IMR-90 (cell line): ENCODE measurements around the gene IER5L. TPM values are rescaled to one million over a fixed set of nuclear protein-coding genes. Genes with fewer than 3 reads are reported as not detected.

Experiments used
- ATAC-seq: fragments of 200-7000 bp; cut with Tn5 transposase; 2 replicates; pipeline ENCODE4 v1.9.1; 2020; ENCODE audit warnings: low read depth, mild to moderate bottlenecking, moderate library complexity
- BruUV-seq: library from RNA; stranded (reverse); fragments of 400-500 nt; replicated peaks from 2 replicates; lab custom pipeline; 2021; lab: Mats Ljungman, UMichigan
- CTCF ChIA-PET: fragments of 300-600 bp; formaldehyde crosslinking; extraction: SDS; loops from one replicate; lab custom pipeline; 2021; ENCODE audit warnings: antibody characterized with exemption; lab: Yijun Ruan, JAX
- POLR2A ChIA-PET: fragments of 300-600 bp; sonication (Branson Sonifier 250); formaldehyde crosslinking; loops from one replicate; lab custom pipeline; 2022; ENCODE audit warnings: antibody characterized with exemption; ENCODE audit not compliant: unreplicated experiment; lab: Charles Lee
- DNase-seq: peaks from one replicate; pipeline ENCODE4 v3.0.0; 2013
- H2AFZ ChIP-seq: replicated peaks from 2 replicates; pipeline ENCODE3; 2013; ENCODE audit warnings: low read length, mild to moderate bottlenecking; ENCODE audit not compliant: poor library complexity
- H2AK5ac ChIP-seq: 2 replicates; pipeline ENCODE4 v1.6.1; 2013; ENCODE audit warnings: low read depth, low read length, inconsistent platforms
- H2AK9ac ChIP-seq: replicated peaks from 2 replicates; pipeline ENCODE3; 2013; ENCODE audit warnings: mild to moderate bottlenecking, low read depth, low read length, moderate library complexity; ENCODE audit not compliant: poor library complexity
- H2BK120ac ChIP-seq: 2 replicates; pipeline ENCODE4 v1.6.1; 2013; ENCODE audit warnings: low read depth, low read length, inconsistent platforms
- H2BK15ac ChIP-seq: 3 replicates; pipeline ENCODE4 v1.6.1; 2013; ENCODE audit warnings: low read depth, low read length, inconsistent platforms
- H2BK20ac ChIP-seq: 2 replicates; pipeline ENCODE4 v1.6.1; 2013; ENCODE audit warnings: low read depth, mild to moderate bottlenecking, inconsistent platforms, low read length, moderate library complexity
- H2BK5ac ChIP-seq: 2 replicates; pipeline ENCODE4 v1.6.1; 2013; ENCODE audit warnings: mild to moderate bottlenecking, low read depth, low read length, inconsistent platforms; ENCODE audit not compliant: poor library complexity, severe bottlenecking
- H3K14ac ChIP-seq: replicated peaks from 2 replicates; pipeline ENCODE4 v1.6.1; 2013; ENCODE audit warnings: low read depth, low read length, inconsistent platforms
- H3K18ac ChIP-seq: 2 replicates; pipeline ENCODE4 v1.6.1; 2013; ENCODE audit warnings: low read depth, low read length, control low read depth
- H3K23ac ChIP-seq: 2 replicates; pipeline ENCODE4 v1.6.1; 2013; ENCODE audit warnings: low read depth, low read length, inconsistent platforms
- H3K27ac ChIP-seq: 2 replicates; pipeline ENCODE4 v1.5.1; 2013; ENCODE audit warnings: mild to moderate bottlenecking, control low read depth, low read length; ENCODE audit not compliant: insufficient read depth
- H3K27me3 ChIP-seq: 2 replicates; pipeline ENCODE4 v1.6.1; 2013; ENCODE audit warnings: low read length; ENCODE audit not compliant: control insufficient read depth, insufficient read depth
- H3K36me3 ChIP-seq: 2 replicates; pipeline ENCODE4 v1.6.1; 2013; ENCODE audit warnings: low read length, mixed read lengths; ENCODE audit not compliant: control insufficient read depth, insufficient read depth
- H3K4ac ChIP-seq: 2 replicates; pipeline ENCODE4 v1.6.1; 2013; ENCODE audit warnings: low read depth, low read length, inconsistent platforms
- H3K4me1 ChIP-seq: 2 replicates; pipeline ENCODE4 v1.6.1; 2013; ENCODE audit warnings: low read length, mixed read lengths; ENCODE audit not compliant: control insufficient read depth, insufficient read depth
- H3K4me2 ChIP-seq: 2 replicates; pipeline ENCODE4 v1.6.1; 2013; ENCODE audit warnings: low read depth, mild to moderate bottlenecking, control low read depth, low read length, moderate library complexity
- H3K4me3 ChIP-seq: 2 replicates; pipeline ENCODE4 v1.5.1; 2013; ENCODE audit warnings: low read depth, mild to moderate bottlenecking, control low read depth, low read length, moderate library complexity; ENCODE audit not compliant: insufficient read depth
- H3K56ac ChIP-seq: 2 replicates; pipeline ENCODE4 v1.6.1; 2013; ENCODE audit warnings: low read length, inconsistent platforms; ENCODE audit not compliant: insufficient read depth; ENCODE audit errors: extremely low read depth
- H3K79me1 ChIP-seq, 2 experiments: 2 replicates each; pipeline ENCODE4 v1.6.1; 2013; ENCODE audit warnings: low read length in 2 of 2, inconsistent platforms in 1 of 2, low read depth in 1 of 2
- H3K9ac ChIP-seq: 2 replicates; pipeline ENCODE4 v1.6.1; 2013; ENCODE audit warnings: low read depth, low read length, control low read depth
- H3K9me1 ChIP-seq: 2 replicates; pipeline ENCODE4 v1.6.1; 2013; ENCODE audit warnings: low read length, inconsistent platforms; ENCODE audit not compliant: insufficient read depth
- H3K9me3 ChIP-seq: 2 replicates; pipeline ENCODE4 v1.6.1; 2013; ENCODE audit warnings: low read length; ENCODE audit not compliant: control insufficient read depth, insufficient read depth
- H4K20me1 ChIP-seq: 2 replicates; pipeline ENCODE4 v1.6.1; 2013; ENCODE audit warnings: low read length, inconsistent platforms; ENCODE audit not compliant: insufficient read depth
- H4K5ac ChIP-seq: 2 replicates; pipeline ENCODE4 v1.6.1; 2013; ENCODE audit warnings: mild to moderate bottlenecking, low read depth, low read length, control low read depth
- H4K8ac ChIP-seq, 2 experiments: 2 replicates each; pipeline ENCODE4 v1.6.1; 2013; ENCODE audit warnings: low read depth in 2 of 2, low read length in 2 of 2, control low read depth in 1 of 2, inconsistent platforms in 1 of 2
- H4K91ac ChIP-seq: 2 replicates; pipeline ENCODE4 v1.6.1; 2013; ENCODE audit warnings: low read depth, low read length, inconsistent platforms; ENCODE audit not compliant: insufficient read depth
- MAFK ChIP-seq: IDR thresholded peaks from 2 replicates; pipeline ENCODE4 v1.6.1; 2012; ENCODE audit warnings: low read depth, low read length, improper control_type of control experiment
- MAZ ChIP-seq: IDR thresholded peaks from 2 replicates; pipeline ENCODE4 v1.6.1; 2012; ENCODE audit warnings: low read depth, mild to moderate bottlenecking, low read length, improper control_type of control experiment, moderate library complexity, borderline replicate concordance
- POLR2A ChIP-seq: IDR thresholded peaks from 2 replicates; pipeline ENCODE4 v1.6.1; 2012; ENCODE audit warnings: mild to moderate bottlenecking, low read depth, low read length
- RAD21 ChIP-seq: IDR thresholded peaks from 2 replicates; pipeline ENCODE4 v1.6.1; 2012; ENCODE audit warnings: low read length, improper control_type of control experiment
- RCOR1 ChIP-seq: IDR thresholded peaks from 2 replicates; pipeline ENCODE4 v1.6.1; 2012; ENCODE audit warnings: mild to moderate bottlenecking, low read length, improper control_type of control experiment; ENCODE audit not compliant: insufficient replicate concordance
- RFX5 ChIP-seq: IDR thresholded peaks from 2 replicates; pipeline ENCODE4 v1.8.0; 2012; ENCODE audit warnings: low read depth, mild to moderate bottlenecking, low read length, moderate library complexity
- WGBS, 2 experiments: methylation state at CpG; one replicate each; pipeline versions ENCODE4 v1.1.5 to v1.1.7; 2013; ENCODE audit warnings: missing lambda C conversion rate in 2 of 2; ENCODE audit not compliant: insufficient read length in 1 of 2; ENCODE audit errors: extremely low coverage in 2 of 2; 5-methylcytosine and 5-hydroxymethylcytosine counted together
- dilution Hi-C: fragments of 300-500 bp; cut with HindIII; formaldehyde crosslinking; loops from one replicate; pipeline ENCODE4 v1.14.3; 2018; ENCODE audit warnings: low sequenced_read_pairs; ENCODE audit not compliant: unreplicated experiment
- in situ Hi-C: fragments of 300-500 bp; cut with MboI; formaldehyde crosslinking; loops from 3 replicates; pipeline ENCODE4 v1.14.3; 2019; ENCODE audit warnings: low sequenced_read_pairs, inconsistent platforms, mixed read lengths
- intact Hi-C: fragments of 100-400 bp; cut with micrococcal nuclease; formaldehyde crosslinking; loops from 2 replicates; pipeline ENCODE4 v1.10.0; 2022
- polyA plus RNA-seq, 3 experiments: library from polyadenylated mRNA; depleted of rRNA; stranded (reverse); fragments of >200 nt; gene quantifications; 2 replicates each; pipeline ENCODE4 v1.2.3, GENCODE V29; 2012; ENCODE audit warnings: low replicate concordance in 1 of 3
- total RNA-seq: library from RNA; depleted of rRNA; stranded (reverse); fragments of >200 nt; gene quantifications from 2 replicates; pipeline ENCODE4 v1.2.3, GENCODE V29; 2012
- TF ChIP-seq, protein P1 (sequence below): fragments of 150-350 bp; IDR thresholded peaks from 2 replicates; pipeline ENCODE4 v1.6.1; 2017; ENCODE audit warnings: mild to moderate bottlenecking, antibody characterized with exemption, low read length, low read depth

IER5L gene
- total and polyA plus RNA-seq, 2 of the 4 experiments (the other 2 are of a cell fraction), result 12.5 to 13.4 TPM

DNA sequence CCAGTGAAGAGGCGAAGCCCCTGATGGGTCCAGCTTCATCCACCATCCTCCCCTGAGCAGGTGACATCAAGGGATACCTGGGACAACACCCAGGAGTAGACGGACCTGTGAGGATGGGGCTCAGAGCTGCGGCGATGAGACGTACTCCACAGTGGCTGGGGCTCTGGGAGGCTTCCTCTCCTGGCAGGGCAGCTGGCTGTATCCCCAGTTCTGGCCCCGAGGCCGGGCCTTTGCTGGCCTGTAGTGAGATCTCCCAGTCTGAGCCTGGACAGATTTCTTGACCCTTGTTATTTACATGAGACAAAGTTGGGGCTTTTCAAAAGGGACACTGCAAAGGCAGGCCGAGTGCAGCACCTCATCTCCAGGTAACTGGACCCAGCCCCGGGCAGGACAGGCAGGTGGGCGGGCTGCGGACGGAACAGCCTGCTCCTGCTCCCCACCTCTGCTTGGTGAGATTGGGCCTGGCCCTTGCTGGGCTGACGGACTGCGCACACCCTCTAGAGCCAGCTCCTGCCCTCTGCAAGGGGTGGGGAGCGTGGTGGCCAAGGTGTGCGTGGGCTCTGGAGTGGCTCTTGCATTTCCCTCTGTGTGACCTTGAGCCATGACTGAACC is 23.1 kb downstream of the IER5L start:
- dilution Hi-C loops, result no loop called here

More for the DNA sequence above, 23.1 kb downstream of the IER5L start:
- Histone ChIP-seq H3K14ac (no peak overlapping the region), H2AFZ (no peak overlapping the region), H3K4me3 (no peak overlapping the region), H2BK15ac (no peak overlapping the region), H4K8ac (no peak overlapping the region), H3K18ac (no peak overlapping the region), H3K36me3 (peaks cover 22% of the 10 kb centered on the region; the same call in 1 of the 2 replicates), H2BK20ac (no peak overlapping the region), H3K27ac (no peak overlapping the region), H4K91ac (no peak overlapping the region), H4K20me1 (no peaks in the 10 kb centered on the region), H3K9me3 (no peaks in the 10 kb centered on the region), H3K9ac (no peak overlapping the region), H3K4me2 (no peak overlapping the region), H4K5ac (no peak overlapping the region), H2AK5ac (no peak overlapping the region), H3K79me1 (peaks cover 3 to 22% of the 10 kb centered on the region in 2 experiments; a peak in 3 of 4 replicates), H2BK120ac (no peak overlapping the region), H3K9me1 (peaks cover 5% of the 10 kb centered on the region; the same call in 1 of the 2 replicates), H3K4ac (no peak overlapping the region), H3K4me1 (no peaks in the 10 kb centered on the region), H3K56ac (no peak overlapping the region), H3K27me3 (no peaks in the 10 kb centered on the region), H2AK9ac (no peak overlapping the region), H2BK5ac (no peak overlapping the region), H3K23ac (no peak overlapping the region)
- ChIA-PET CTCF (no interaction called here), POLR2A (no interaction called here)
- TF ChIP-seq POLR2A (no peak), RCOR1 (no peak), MAZ (no peak), MAFK (no peak), RAD21 (no peak), RFX5 (no peak)
- TF ChIP-seq, protein P1, sequence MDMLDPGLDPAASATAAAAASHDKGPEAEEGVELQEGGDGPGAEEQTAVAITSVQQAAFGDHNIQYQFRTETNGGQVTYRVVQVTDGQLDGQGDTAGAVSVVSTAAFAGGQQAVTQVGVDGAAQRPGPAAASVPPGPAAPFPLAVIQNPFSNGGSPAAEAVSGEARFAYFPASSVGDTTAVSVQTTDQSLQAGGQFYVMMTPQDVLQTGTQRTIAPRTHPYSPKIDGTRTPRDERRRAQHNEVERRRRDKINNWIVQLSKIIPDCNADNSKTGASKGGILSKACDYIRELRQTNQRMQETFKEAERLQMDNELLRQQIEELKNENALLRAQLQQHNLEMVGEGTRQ, result no peak
- in situ Hi-C loops, result no loop called here
- intact Hi-C loops, result no loop called here
- 96% methylated on average over 10 of the region's 16 CpGs; no CpG with 5 or more reads in 1 of the 2 experiments for WGBS, 2 experiments
- BruUV-seq, result no TSS peak
- ATAC-seq (no peak), DNase-seq (no peak)
